Epithelial cell of proximal tubule (primary cell): Measurements from ENCODE around the gene OR2T35. TPM values are rescaled to one million over a fixed set of nuclear protein-coding genes. Genes with fewer than 3 reads are reported as not detected.
A peak's percentile ranks its signal among the peaks of the same experiment; 100 is the strongest.

ENCODE experiments used
- DNase-seq: peaks from one replicate; pipeline ENCODE4 v3.0.0-alpha.2; 2011; ENCODE audit warnings: low read depth
- H3K4me3 ChIP-seq: 2 replicates; pipeline ENCODE4 v1.5.1; 2011; ENCODE audit warnings: low read depth, mild to moderate bottlenecking, low read length
- total RNA-seq: library from RNA; depleted of rRNA; stranded (reverse); fragments of >200 nt; gene quantifications from 2 replicates; pipeline ENCODE4 v1.2.3, GENCODE V29; 2015
- TF ChIP-seq, protein P1 (sequence below): conservative IDR thresholded peaks from 2 replicates; pipeline ENCODE4 v1.5.1; 2012; ENCODE audit warnings: low read depth, mild to moderate bottlenecking, low read length

The OR2T35 gene
- total RNA-seq, 1 donor from 2014 or later, result not detected

DNA sequence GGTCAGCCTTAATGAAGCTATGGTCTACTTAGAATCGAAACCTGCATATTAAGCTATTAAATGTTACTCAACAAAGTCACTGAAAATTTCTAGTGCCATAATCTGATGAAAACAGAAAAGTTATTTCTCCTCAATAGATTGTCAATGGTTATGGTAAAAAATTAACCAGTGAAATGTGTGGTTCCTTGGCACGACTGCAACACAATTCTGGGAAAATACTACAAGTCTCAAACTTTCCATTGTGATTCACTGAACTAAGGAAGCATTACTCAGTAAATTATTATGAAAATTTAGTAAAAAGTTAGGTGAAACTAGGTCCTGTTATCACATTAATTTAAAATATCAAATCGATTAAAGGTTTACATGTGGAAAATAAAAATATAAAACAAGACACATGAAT, 34.8 kb downstream of the OR2T35 start:
- DNase-seq, result peak; percentile 26
- TF ChIP-seq, protein P1, sequence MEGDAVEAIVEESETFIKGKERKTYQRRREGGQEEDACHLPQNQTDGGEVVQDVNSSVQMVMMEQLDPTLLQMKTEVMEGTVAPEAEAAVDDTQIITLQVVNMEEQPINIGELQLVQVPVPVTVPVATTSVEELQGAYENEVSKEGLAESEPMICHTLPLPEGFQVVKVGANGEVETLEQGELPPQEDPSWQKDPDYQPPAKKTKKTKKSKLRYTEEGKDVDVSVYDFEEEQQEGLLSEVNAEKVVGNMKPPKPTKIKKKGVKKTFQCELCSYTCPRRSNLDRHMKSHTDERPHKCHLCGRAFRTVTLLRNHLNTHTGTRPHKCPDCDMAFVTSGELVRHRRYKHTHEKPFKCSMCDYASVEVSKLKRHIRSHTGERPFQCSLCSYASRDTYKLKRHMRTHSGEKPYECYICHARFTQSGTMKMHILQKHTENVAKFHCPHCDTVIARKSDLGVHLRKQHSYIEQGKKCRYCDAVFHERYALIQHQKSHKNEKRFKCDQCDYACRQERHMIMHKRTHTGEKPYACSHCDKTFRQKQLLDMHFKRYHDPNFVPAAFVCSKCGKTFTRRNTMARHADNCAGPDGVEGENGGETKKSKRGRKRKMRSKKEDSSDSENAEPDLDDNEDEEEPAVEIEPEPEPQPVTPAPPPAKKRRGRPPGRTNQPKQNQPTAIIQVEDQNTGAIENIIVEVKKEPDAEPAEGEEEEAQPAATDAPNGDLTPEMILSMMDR, result no peak
- no peak overlapping the region for H3K4me3 ChIP-seq

GRCh38 chr1:248599396-248599795, 45.7 kb downstream of the OR2T35 start:
- H3K4me3 ChIP-seq, result no peak overlapping the region
- TF ChIP-seq, protein P1, result no peak
- no peak for DNase-seq

- TF ChIP-seq, protein P1, result no peak
- no peak within 1 kb of the TSS for H3K4me3 ChIP-seq
- DNase-seq, result no peak
Observed at GRCh38 chr1:248597589-248597988, 47.5 kb downstream of the OR2T35 start, which contains the start of gene OR2T10. TSS of gene OR2T10 (minus strand) at chr1:248597700. CDS start at chr1:248593768, 3,932 bp downstream.

DNA sequence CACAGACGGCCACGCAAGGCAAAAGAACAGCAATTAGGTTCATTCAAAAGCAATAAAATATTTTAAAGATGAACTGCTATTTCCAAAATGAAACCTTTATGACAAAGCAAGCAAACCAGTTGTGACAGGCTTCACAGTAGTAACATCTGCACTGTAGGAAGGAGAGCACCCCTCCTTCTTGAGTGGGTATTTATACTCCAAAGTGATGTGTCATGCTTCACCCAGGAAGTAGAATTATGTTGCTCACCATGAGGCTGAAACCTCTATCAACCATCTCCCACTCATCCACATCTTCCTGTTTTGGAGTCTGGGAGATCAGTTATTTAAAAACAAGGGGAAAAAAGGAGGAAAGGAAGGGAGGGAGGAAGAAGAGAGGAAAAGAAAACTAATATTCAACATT, 48.5 kb downstream of the OR2T35 start:
- TF ChIP-seq, protein P1, result no peak
- H3K4me3 ChIP-seq, result no peak overlapping the region
- DNase-seq, result no peak

DNA sequence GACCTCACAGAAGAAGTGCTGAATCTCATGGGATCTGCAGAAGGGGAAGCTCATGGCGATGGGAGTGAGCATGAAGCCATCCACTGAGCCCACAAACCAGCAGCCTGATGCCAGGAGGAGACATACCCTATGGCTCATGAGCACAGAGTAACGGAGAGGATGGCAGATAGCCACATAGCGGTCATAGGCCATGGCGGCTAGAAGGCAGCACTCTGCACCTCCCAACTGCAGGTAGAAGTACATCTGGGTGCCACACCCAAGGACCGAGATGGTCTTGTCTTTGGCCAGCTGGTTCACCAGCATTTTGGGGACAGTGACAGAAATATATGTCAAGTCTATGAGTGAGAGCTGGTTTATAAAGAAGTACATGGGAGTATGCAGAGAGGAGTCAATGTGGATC, 51.9 kb downstream of the OR2T35 start:
- H3K4me3 ChIP-seq, result no peak overlapping the region
- DNase-seq, result no peak
- TF ChIP-seq, protein P1, result no peak

- TF ChIP-seq, protein P1, result no peak
- H3K4me3 ChIP-seq, result no peak overlapping the region
- DNase-seq, result no peak
Observed at GRCh38 chr1:248592655-248593054, 52.4 kb downstream of the OR2T35 start.

DNA sequence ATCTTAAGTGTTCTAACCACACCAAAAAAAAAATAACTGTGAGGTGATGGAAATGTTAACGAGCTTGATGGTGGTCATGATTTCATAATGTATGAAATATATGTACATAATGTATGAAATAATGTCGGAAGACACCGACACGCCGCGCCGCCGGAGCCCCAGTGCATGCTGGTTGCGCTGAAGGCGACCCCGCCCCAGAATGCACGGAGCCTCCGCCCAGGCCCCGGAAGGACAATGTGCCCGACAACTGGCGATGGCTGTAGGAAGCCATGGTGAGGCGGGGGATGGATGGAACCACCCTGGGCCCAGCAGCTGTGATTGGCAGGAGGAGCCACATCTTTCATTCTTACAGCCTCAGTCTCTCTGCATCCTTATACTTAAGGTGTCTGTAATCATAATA, 55.0 kb downstream of the OR2T35 start:
- TF ChIP-seq, protein P1, result no peak
- DNase-seq, result no peak
- no peak overlapping the region for H3K4me3 ChIP-seq
